GM13977 (cell line): ENCODE measurements around the gene CPNE4.

Experiments used
- DNase-seq: peaks from one replicate; pipeline ENCODE4 v3.0.0; 2012; ENCODE audit warnings: low spot score
- in situ Hi-C: fragments of 300-500 bp; cut with MboI; formaldehyde crosslinking; loops from one replicate; pipeline ENCODE4 v1.12.0; 2022; ENCODE audit warnings: low sequenced_read_pairs, low pct_unique_long_range_greater_than_20kb, mixed read lengths, inconsistent platforms; ENCODE audit not compliant: unreplicated experiment
- TF ChIP-seq, protein P1 (sequence below): IDR thresholded peaks from 2 replicates; pipeline ENCODE4 v1.5.1; 2012; ENCODE audit warnings: mild to moderate bottlenecking, control low read depth; ENCODE audit not compliant: insufficient read depth; ENCODE audit errors: extremely low read depth, missing control alignments

Gene CPNE4

DNA sequence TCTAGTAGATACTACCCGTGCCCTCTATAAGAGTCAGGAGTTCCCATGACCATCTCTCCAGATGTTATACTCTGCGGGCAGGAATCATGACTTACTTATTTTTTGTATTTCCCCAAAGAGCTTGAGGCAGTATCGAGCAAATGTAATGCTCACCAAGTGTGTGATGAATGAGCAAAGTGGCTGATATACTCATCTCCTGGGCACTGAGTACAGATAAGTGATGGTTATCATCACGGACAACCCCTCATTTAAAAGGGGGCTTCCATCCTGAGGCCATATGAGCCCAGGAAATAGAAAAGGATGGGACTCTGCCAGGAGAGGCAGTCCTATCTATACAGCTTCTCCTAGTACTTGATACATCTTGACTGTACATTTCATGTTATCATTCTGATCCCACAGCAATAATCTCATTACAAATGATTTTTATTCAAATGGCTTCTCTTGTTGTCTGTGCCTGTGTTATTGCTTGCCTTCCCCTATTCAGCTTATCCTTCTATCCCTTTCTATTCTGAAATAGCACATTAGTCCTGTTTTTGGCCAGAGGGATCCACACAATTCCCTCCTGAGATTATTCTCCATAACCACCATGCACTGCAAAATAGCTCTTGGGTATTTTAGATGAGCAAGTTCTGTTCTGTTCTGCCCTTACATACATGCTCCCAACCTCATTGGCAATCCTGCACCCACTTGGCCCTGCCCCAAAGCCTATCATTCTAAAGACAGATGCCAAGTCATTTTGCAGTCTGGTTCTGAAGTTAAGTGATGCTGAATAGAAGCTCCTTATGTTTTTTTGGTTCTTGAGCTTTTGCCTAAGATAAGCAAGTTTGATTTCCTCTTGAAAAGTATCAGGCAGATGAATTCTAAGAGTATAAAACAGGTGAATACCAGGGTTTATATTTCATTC lies 484.0 kb downstream of the CPNE4 start:
- no peak for DNase-seq
- TF ChIP-seq, protein P1, sequence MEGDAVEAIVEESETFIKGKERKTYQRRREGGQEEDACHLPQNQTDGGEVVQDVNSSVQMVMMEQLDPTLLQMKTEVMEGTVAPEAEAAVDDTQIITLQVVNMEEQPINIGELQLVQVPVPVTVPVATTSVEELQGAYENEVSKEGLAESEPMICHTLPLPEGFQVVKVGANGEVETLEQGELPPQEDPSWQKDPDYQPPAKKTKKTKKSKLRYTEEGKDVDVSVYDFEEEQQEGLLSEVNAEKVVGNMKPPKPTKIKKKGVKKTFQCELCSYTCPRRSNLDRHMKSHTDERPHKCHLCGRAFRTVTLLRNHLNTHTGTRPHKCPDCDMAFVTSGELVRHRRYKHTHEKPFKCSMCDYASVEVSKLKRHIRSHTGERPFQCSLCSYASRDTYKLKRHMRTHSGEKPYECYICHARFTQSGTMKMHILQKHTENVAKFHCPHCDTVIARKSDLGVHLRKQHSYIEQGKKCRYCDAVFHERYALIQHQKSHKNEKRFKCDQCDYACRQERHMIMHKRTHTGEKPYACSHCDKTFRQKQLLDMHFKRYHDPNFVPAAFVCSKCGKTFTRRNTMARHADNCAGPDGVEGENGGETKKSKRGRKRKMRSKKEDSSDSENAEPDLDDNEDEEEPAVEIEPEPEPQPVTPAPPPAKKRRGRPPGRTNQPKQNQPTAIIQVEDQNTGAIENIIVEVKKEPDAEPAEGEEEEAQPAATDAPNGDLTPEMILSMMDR: no peak
- in situ Hi-C loops: no loop called here

DNA sequence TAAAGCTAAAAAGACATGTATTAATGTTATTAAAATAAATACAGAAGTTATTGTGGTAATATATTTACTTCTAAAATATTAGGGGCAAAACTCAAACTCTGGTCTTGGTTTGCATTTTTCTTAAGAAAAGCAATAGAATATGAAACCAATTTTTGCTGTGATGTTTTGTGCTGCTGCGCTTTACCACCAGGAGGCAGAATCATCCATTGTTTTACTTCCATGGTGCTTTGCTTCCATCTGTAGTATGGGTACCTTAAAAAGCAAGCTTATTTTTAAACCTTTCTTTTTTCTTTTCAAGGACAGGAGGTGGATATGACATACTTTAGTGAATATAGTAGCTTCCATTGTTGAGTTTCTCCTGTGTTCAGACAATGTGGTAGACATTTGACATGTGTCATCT lies 485.5 kb downstream of the CPNE4 start:
- TF ChIP-seq, protein P1: peak; percentile 72
- in situ Hi-C loops: loop anchor here (25.0 kb wide), 2 partner anchors 488 to 512 kb away; partner anchors contain the start of genes ASTE1, CPNE4 and NEK11

DNA sequence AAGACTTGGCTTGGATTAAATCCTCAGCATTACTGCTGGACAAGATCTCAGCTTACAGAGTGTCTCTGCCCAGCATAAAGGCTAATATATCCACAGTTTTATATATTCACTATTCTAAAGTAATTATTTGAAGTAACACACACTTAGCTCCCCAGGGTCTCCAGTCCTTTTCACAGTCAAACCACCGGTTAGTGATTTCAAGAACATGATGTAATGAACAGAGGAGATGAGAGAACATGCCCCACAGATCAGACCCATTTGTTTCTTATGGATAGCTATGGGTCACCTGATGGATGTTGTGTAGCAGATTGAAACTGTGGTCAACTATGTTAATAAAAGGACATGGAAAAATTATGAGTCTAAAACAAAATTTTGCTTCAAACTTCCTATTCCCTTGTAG lies 487.2 kb downstream of the CPNE4 start:
- TF ChIP-seq, protein P1: no peak
- DNase-seq: no peak
- in situ Hi-C loops: loop anchor here (25.0 kb wide), 2 partner anchors 490 to 510 kb away; partner anchors contain the start of genes ASTE1, CPNE4 and NEK11

More for the DNA sequence above, 485.5 kb downstream of the CPNE4 start:
- DNase-seq: no peak

DNA sequence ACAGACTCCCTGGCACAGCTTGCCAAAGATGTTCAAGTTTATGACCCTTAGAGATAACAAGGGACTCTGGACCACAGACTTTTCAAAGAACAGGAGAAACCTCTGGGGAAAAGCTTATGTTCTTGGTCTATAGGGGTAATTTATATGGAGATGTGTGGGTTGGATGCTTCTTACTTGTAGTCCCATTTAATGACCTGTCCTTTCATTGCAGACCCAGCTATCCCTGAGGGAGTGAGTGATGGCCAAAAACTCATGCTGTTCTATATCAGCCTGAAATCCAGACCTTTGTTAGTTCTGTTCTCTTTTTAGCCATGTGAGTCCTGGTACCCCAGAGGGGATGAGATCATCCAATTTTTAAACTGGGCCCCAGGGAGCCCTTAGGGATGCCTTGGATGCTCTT lies 488.4 kb downstream of the CPNE4 start:
- no peak for DNase-seq
- TF ChIP-seq, protein P1: no peak
- in situ Hi-C loops: loop anchor here (25.0 kb wide), 2 partner anchors 491 to 509 kb away; partner anchors contain the start of genes ASTE1, CPNE4 and NEK11

DNA sequence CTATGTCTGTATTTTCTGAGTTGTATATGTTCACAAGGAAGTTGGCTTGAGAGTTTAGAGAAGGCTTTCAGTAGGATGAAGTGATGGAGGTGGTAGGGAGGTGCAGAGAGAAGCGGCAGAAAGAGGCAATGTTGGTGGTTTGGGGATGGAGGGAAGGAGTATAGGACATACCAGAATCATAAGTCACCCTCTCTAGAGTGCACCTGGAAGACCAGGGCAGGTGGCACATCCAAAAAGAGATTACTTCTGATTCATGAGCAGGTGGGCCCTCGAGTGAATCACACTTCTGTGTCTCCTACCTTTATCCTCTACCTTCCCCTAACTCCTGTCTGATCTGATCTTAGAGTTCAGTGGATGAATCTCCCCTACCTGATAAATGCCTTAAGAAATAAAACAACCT lies 490.3 kb downstream of the CPNE4 start:
- in situ Hi-C loops: loop anchor here (25.0 kb wide), 2 partner anchors 493 to 507 kb away; partner anchors contain the start of genes ASTE1, CPNE4 and NEK11
- no peak for DNase-seq
- TF ChIP-seq, protein P1: no peak

DNA sequence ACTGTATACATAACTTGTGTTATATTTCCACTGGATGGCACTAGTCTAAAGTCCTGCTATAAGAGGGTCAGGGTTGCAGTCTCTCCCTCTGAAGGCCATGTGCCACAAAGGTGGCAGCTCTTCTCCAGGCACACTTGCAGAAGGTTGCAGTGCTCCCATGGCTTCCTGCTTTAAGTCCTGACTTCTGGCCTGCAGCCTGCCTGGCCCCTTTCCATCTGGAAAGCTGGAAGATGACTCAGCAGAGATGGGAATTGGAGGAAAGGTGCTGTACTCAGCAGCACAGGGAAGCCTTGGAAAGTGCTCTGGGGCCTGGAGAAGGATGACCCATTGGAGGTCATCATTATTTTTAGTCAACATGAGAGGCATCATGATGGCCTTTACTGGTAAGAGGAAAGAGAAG lies 491.1 kb downstream of the CPNE4 start:
- DNase-seq: no peak
- TF ChIP-seq, protein P1: no peak
- in situ Hi-C loops: loop anchor here (25.0 kb wide), 2 partner anchors 494 to 506 kb away; partner anchors contain the start of genes ASTE1, CPNE4 and NEK11
